GM20431 (cell line): Measurements from ENCODE around the gene TEDC2.

Experiments
- in situ Hi-C: fragments of 300-500 bp; cut with MseI, MboI; formaldehyde crosslinking; loops from one replicate; pipeline ENCODE4 v1.15.0; 2020; ENCODE audit warnings: low sequenced_read_pairs; ENCODE audit not compliant: unreplicated experiment

TEDC2 gene

DNA sequence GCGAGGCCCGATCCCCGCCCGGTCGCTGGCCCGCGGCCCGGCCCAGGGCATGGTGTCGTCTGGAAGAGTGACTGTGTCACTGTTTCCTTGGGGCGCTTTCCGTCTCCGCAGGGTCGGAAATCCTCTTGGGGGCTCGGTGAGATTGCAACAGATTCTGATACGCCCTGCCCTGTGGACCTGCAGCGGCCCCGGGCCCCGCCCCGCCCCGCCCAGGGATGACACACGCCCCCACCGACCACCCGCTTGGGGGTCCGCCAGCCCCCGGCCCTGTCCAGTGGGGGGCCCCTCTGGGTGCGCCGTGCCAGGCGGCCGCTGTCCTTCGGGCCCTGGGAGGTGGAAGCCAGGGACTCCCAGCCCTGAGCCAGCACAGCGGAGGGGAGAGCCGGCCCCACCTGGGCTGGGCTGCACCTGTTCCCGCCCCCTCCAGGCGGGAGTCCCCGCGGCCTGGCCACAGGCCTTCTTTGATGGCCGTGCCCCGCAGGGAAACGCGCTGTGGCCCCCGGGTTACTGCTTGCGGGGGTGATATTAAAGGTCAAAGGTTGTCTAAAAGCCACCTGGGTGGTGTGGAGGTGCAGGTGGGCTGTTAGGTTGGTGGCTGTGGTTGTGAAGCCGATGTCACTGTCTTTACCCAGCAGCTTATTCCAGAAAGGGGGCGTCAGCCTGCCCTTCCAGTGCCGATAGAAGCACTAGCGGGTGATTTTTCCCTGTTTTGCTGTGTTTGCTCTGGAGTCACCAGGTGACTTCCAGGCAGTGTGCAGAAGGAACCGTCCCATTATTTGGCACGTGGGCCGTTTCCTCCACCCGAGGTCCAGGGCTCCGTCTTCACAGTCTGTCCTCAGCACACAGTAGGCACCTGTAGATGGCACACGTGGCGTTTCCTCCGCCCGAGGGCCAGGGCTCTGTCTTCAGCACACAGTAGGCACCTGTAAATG lies 15.8 kb downstream of the TEDC2 start:
- in situ Hi-C loops: loop anchor here (25.0 kb wide), 1 partner anchor 138 kb away; the partner anchor contains the start of gene ABCA3

DNA sequence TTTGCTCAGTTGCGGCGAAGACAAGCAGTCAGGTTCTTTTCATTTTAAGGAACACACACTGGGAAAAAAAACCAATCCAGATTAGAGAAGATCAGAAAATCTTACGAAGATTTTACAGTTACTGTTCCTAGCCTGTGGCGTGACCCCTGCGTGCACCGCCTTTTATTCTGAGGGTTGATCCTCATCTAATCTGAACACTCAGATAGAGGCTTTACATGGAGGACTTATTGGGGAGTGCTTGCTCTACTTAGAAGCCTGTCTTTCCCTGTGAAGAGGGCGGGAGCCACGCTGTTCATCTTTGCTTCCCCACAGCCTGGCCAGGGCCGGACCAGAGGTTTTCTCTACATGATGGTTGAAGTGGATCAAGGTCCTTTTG lies 16.4 kb downstream of the TEDC2 start:
- in situ Hi-C loops: loop anchor here (25.0 kb wide), 1 partner anchor 139 kb away; the partner anchor contains the start of gene ABCA3

DNA sequence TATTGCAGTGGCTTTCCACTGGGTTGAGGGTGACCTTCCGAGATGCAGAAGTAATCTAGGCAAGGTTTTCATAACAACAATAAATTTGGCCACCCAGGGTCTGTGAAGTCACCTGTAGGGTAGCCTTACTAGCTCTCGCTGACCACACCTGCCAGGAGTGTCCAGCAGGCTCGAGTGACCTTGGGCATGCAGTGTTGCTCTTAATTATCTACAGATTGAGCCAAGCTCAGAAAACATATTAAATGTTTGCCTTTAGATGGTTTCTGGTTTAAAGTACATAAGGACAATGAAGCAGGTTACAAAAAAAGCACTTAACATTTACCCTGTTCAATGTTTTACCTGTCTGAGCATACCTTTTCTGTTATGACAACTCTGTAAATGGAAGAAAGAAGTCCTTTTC lies 16.8 kb downstream of the TEDC2 start:
- in situ Hi-C loops: loop anchor here (25.0 kb wide), 1 partner anchor 139 kb away; the partner anchor contains the start of gene ABCA3

DNA sequence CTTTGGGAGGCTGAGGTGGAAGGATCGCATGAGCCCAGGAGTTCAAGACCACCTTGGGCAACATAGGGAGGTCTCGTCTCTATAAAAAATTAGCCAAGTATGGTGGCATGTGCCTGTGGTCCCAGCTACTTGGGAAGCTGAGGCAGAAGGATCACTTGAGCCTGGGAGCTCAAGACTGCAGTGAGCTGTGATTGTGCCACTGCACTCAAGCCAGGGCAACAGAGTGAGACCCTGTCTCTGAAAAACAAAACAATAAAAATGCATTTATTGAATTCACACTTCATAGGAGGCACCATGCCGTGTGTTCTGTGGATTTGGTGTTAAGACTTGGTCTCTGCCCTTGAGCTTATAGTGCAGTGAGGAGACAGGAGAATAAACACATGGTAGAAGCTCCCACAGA lies 17.4 kb downstream of the TEDC2 start:
- in situ Hi-C loops: loop anchor here (25.0 kb wide), 1 partner anchor 140 kb away; the partner anchor contains the start of gene ABCA3

DNA sequence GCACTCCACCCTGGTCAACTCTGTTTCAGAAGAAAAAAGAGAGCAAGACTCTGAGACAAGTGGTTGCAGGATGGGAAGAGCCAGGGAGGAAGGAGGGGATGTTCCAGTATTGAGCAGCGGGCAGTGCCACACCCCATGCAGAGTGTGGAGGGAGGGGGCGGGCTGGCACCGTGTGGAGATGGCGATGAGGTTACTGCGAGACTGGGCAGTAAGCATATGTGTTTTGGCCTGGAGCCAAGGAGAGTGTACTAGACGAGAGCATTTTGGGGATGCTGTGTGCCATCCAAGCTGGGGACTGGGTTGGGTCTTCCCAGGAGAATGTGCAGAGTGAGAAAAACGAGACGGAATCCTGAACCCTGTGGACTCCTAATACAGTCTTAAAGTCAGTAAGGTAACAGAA lies 18.4 kb downstream of the TEDC2 start:
- in situ Hi-C loops: loop anchor here (25.0 kb wide), 1 partner anchor 141 kb away; the partner anchor contains the start of gene ABCA3

DNA sequence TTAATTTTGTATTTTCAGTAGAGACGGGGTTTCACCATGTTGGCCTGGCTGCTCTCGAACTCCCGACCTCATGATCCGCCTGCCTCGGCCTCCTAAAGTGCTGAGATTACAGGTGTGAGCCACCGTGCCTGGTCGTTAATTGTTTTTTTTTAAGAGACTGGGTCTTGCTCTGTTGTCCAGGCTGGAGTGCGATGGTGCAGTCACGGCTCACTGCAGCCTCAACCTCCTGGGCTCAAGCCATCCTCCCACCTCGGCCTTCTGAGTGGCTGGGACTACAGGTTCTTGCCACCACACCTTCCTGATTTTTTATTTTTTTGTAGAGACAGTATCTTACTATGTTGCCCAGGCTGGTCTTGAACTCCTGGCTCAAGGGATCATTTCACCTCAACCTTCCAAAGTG lies 20.1 kb downstream of the TEDC2 start:
- in situ Hi-C loops: loop anchor here (25.0 kb wide), 1 partner anchor 143 kb away; the partner anchor contains the start of gene ABCA3

DNA sequence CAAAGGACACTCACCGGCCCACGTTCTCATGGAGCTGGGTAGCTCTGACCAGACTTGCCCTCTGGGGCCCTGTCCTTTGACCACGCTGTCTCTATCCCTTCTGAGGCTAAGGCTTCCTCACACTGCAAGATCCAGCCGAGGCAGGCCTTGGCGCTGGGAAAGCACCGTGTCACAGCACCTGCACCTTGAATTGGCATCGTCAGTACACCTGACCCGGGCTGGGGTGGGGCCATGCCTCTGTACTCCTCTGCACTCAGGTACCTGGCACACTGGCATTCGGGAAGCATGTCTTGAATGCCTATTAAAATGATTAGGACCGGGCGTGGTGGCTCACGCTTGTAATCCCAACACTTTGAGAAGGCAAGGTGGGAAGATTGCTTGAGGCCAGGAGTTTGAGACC lies 21.0 kb downstream of the TEDC2 start:
- in situ Hi-C loops: loop anchor here (25.0 kb wide), 1 partner anchor 144 kb away; the partner anchor contains the start of gene ABCA3

DNA sequence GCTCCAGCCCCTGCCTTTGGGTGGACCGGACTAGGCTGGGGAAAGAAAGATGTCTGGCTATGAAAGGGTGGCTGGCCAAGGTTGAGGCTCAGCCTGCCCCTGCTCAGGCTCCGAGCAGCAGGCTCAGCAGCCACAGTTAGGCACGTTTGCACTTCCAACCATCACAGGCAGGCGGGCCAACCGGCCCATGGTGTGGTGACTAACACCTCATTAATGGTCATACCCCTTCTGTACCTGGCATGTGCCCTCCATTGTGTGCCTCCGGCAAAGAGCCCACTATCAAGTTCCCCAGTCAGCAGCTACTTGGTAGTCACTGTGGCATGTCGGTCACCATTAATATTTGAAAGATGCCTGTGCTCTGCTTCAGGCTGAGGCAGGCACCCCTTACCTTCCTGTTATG lies 21.8 kb downstream of the TEDC2 start:
- in situ Hi-C loops: loop anchor here (25.0 kb wide), 1 partner anchor 144 kb away; the partner anchor contains the start of gene ABCA3

DNA sequence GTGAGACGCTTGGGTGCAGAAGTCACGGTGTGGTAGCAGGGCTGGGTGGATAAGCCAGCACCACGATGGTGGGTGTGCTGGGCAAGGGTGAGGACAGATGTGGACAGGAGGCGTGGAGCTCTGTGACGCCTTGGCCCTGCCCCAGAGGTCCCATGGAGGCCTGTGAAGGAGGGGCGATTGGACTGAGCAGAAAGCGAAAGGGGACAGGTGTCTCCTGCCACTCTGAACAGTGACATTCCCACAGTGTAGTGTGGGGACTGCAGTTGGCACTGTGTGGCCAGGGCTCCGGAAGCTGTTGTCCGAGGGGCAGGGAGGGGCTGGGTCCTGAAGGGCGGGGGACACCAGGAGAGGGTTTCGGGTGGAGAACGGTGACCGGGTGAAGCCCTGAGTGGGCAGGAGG lies 22.3 kb downstream of the TEDC2 start:
- in situ Hi-C loops: loop anchor here (25.0 kb wide), 1 partner anchor 145 kb away; the partner anchor contains the start of gene ABCA3

DNA sequence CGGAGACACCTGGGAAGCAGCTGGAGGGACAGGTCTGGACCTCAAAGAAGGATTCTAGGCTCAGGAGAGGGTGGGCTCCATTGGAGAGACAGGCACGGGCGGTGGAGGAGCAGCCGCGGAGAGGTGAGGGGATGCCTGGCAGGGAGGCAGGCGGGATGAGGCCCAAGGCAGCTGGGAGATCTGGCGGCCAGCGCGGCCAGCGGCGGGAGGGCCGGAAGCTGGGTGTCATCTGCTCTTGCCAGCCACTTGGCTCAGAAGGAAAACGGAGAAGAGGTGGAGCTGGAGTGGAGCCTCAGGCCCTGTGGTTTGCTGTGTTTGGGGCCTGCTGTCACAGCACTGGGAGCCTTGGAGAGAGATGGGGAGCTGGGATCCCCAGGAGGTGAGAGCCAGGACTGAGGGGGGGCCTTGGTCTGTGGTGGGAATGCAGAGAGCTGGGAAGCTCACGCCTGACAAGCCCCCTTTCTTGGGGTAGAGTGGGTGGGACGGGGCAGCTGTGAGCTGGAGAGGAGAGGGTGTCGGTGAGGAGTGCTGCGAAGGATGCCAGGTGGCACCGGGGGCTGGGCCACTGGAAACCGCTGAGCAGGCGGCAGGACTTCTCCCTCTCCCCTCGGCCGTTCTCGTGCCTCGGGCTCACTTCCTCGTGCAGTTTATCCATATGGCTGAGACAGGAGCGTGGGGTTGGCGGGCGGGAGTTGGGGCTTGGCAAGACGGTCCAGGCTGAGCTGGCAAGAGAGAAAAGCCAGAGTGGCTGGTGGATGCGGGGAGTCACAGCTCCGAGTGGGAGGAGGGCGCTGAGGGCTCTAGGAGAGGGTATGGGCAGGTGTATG lies 23.0 kb downstream of the TEDC2 start:
- in situ Hi-C loops: loop anchor here (25.0 kb wide), 1 partner anchor 146 kb away; the partner anchor contains the start of gene ABCA3

DNA sequence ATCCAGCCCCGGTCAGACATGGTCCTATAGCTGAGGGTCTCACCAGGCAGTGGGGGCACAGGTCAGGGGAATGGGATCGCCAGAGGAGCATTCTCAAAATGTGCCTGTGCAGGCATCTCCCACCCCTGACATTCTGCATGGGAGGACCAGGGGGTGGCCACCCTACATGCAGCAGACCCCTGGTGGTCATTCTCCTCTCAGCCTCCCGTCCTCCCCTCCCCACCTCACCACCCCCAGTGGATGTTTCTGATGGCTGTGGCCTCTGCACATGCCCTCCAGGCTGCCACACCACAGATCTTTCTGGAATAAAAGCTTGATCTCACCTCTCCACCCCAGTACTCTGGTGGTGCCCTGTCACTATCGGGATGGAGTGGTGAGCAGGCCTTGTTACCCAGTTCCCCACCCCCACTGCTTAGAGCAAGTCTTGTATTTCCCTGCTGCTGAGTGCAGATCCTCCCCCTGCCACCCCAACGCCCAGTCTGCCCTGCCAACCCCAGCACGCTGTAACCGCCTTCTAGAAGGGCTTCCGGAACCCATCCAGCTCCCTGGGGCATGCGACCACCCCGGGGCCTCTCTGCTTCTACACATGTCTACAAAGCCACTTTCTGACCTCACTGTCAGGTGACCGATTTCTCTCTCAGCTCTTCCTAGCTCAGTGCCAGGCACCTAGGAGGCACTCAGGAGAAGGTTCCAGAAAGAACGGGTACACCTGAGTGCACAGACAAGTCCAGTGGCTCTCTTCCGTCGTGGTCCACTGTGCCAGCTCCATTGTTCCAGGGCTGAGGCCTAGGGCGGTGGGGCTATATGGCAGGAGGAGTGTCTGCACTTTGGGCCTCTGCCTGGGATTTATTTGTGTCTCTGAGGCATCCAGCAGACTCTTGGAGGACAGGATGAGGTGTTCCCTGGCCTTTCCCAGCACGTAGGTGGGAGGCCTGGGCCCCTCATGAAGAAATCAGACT lies 24.3 kb downstream of the TEDC2 start:
- in situ Hi-C loops: loop anchor here (25.0 kb wide), 1 partner anchor 147 kb away; the partner anchor contains the start of gene ABCA3

DNA sequence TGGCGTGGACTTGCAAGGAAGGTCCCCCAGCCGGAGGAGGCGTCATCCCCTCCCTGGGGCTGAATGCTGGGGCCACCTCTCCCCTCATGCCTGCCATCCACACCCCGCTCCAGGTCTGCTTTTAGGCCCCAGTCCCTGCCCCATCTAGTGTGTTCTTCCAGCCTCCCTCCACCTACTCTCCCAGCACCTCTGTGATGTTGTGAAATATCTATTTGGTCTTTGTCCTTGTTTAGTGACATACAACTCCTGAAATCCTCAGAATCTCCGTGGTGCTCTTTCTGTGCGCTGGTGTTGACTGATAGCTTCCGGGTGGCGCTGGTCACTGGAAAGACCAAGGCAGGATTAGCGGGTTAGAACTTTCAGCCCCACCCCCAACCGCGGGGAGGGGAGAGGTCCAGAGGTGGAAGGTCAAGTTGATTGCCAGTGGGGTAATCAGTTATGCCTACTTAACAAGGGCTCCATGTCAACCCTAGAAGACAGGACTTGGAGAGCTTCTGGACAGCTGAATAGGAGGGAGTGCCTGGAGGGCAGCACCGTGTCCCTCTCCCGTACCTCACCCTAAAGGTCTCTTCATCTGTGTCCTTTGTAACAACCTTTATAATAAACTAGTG lies 25.1 kb downstream of the TEDC2 start:
- in situ Hi-C loops: loop anchor here (25.0 kb wide), 1 partner anchor 148 kb away; the partner anchor contains the start of gene ABCA3

DNA sequence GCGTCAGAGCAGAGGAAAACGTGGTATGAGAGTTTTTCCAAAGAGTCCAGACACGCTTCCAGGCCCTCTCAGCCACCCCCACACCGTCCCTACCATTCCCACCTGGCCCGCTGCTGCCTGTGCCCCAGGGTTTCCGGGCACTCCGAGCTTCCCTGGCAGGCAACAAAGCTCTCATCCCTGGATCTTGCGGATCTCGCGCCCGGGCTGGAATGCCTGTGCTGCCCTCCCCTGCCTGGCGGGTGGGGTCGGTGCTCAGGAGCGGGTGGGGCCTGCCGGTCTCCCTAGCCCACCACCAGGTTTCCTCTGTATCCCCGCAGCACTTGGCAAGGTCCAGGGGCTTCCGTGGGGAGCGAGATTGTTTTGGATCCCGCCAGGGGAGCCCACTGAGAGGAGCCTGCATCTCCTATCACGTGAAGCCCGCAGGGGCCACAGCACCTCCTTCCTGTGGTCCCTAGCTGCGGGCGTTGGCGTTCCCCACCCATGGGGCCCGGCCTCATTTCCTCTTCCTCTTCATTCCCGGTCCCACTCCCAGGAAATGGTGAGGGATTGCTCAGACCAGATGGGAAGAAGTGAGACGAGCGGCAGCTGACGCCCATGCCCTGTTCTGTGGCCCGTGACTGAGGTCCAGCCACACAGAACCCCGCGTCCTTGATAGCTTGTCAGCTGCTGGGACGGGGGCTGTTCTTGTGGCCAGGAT lies 26.1 kb downstream of the TEDC2 start:
- in situ Hi-C loops: loop anchor here (25.0 kb wide), 1 partner anchor 149 kb away; the partner anchor contains the start of gene ABCA3

DNA sequence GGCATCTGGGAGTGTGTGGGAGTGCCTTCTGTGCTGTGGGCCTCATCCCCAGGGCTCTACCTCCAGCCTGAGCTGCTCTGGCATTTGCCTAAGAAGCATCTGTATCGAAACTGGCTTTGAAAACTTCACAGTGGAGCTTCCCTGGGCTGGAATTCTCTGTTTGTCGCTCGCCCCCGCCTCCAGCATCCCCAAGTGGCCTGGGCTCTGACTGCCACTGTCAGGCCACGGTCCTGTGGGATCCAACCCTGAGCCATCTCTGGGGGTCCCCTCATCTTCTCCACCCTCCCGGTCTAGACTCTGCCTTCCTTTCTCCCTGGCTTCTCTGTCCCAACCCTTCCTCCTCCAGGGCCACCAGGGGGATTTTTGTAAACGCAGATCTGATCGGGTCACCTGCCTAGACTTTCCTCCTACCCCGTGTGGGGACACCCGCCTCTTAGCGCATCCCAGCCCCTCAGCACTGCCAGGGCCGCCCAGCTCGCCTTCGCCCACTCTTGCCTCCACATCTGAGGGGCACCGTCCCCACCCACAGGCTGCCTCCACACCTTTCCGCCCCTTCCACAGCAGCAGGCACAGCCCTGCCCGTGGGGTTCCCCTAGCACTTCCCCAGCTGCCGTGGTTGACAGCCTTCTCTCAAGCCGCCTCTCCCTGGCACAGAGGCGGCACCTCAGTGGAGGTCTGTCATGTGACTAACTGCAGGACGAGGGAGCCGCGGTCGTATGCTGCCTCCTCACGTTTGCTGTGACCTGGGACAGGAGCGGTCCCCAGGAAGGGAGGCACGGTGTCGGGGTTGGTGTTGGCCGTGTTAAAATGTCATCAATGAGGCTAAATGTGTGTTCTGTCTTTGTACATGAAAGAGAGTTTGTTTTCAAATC lies 27.0 kb downstream of the TEDC2 start:
- in situ Hi-C loops: loop anchor here (25.0 kb wide), 1 partner anchor 150 kb away; the partner anchor contains the start of gene ABCA3

DNA sequence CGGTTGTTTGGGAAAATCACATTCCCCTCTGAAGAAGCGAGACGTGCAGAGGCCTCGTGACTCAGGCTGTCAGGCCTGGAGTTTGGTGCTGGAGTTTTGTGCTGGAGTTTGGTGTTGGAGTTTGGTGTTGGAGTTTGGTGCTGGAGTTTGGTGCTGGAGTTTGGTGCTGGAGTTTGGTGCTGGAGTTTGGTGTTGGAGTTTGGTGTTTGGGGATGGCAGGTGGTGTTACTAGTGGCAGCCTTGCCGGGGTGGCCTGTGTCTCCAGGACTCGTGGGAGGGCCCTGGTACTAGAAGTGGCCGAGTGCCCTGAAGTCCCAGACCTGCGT lies 27.6 kb downstream of the TEDC2 start:
- in situ Hi-C loops: loop anchor here (25.0 kb wide), 1 partner anchor 150 kb away; the partner anchor contains the start of gene ABCA3

DNA sequence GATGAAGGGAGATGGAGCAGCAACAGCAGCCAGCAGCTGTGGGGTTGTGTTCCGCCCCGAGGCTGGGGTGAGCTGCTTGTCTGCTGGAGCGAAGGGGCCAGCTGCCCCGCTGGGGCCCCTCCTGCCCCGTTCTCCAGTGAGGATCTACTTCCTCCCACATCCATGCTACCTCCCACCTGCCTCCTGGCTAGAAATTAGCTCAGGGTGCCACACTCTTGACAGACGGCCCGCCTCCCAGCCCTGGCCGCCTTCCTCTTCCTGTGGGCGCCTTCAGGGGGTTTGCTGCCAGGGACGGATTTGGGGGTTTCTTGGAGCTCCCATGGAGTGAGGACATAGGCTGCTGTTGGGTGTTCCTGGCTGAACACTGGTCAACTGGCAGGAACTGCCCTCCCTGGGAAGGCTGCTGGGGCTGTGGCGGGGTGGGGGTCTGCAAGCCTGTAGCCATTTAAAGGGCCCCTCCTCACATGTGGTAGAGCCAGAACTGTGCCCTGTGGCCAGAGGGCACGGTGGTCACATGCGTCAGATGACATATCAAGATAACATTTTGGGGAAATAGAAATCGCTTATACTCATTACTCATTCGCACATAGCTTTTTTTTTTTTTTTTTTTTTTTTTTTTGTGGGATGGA lies 28.1 kb downstream of the TEDC2 start:
- in situ Hi-C loops: loop anchor here (25.0 kb wide), 1 partner anchor 151 kb away; the partner anchor contains the start of gene ABCA3
